HG03280 (cell line): ENCODE measurements around the gene POLR3A.
"Not testable (repeated sequence)": the region's sequence is repeated elsewhere in the genome, so short reads cannot be mapped to it uniquely, and the experiment has no call there.

Experiments
- ATAC-seq: cut with Tn5 transposase; IDR thresholded peaks from one replicate; pipeline ENCODE4 v1.9.1; 2021; ENCODE audit warnings: mild to moderate bottlenecking, moderate library complexity; ENCODE audit not compliant: unreplicated experiment

Gene POLR3A

GRCh38 chr10:78029269-78030226 lies at the start of gene POLR3A:
POLR3A (minus strand) TSS chr10:78029515; CDS start chr10:78029407, 108 bp downstream.
- ATAC-seq, result peak; percentile 58

DNA sequence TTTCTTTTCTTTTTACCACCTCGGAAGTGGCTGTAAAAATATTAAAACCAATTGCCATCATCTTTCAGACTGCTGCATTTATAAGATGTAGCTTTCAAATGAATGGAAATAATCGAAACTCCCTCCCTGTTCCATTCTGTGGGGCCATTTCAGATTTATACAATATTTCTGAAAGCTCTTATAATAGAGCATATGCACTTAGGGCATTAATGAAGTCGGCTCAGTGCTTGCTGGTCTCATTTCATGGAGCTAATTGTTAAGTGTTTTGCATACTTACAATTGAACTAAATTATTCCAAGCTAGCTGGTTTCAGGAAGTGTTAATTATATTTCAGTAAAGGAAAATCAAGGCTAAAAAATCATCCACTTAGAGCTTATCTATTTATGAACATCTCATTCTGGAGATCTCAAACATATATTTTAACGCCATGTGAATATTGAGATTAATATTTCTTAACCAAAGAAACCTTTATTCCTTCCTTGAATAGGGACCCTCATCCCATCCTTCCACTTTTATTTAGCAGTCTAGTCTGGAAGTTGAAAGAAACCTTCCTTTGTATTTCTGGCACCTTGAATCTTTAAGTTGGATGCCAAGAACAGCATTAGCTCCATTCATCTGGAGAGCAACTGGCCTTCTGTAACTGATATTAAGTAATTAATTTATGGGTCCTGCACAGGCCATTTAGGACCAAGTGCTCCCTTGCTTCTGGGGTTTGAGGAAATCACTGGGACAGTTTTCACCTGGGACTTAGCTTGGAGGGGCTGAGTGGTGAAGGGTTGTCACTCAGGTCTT lies 49.4 kb upstream of the POLR3A start:
- ATAC-seq, result no peak

DNA sequence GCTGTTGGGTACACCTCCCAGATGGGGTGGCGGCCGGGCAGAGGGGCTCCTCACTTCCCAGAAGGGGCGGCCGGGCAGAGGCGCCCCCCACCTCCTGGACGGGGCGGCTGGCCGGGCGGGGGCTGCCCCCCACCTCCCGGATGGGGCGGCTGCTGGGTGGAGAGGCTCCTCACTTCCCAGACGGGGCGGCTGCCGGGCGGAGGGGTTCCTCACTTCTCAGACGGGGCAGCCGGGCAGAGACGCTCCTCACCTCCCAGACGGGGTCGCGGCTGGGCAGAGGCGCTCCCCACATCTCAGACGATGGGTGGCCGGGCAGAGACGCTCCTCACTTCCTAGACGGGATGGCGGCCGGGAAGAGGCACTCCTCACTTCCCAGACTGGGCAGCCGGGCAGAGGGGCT lies 46.5 kb upstream of the POLR3A start:
- not testable (repeated sequence) for ATAC-seq

- no peak for ATAC-seq
Observed at GRCh38 chr10:78072504-78072903, 43.2 kb upstream of the POLR3A start.

- ATAC-seq, result no peak
Observed at GRCh38 chr10:78071857-78072179, 42.5 kb upstream of the POLR3A start.

DNA sequence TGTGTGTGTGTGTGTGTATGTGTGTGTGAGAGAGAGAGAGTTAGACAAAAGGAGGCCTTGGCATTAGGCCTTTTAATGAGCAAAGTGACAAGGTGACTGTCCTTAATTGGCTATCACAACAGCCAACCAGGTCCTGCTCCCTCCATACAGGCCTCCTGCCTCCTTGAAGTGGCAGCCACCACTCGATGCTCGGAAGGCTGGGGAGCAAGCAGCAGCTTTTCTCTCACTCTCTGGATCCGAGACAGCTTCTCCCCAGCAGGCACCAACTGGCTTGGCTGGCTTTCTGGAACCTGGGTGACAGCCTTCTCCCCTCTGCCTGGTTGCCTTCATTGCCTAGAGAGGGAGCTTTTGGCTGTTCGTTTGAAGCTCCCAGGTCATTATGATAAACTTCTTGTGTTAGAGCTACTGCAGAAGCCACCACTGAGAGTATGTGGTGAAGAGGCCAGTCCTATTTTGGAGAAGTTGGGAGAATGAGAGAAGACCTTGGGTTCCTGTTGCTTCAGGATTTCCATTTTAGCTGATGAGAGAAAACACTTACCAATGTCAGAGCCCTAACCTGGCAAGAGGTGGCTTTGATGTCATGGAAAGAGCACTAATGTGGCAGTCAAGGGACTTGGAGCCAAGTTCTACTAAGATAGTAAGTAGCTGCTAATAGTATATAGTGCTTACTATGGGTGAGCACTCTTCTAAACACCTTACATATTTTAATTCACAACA lies 42.0 kb upstream of the POLR3A start:
- ATAC-seq, result no peak

DNA sequence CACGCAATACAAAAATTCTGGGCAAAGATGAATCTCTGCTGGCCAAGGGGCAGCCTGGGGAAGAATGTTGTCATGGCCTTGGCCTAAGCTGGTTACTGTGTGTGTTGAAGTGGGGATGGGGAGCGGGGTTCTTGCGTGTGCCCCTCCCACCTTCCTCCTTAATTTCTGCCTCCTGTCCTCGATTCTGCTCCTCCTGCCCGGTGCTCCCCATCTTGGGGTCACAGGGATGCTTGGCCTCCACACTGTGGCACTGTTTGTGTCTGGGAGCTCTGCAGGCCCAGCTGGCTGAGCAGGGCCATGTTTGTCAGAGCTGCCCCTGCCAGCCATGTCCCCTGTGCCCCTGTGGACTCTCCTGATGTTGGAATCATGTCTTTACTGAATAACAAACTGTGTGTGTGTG lies 41.4 kb upstream of the POLR3A start:
- ATAC-seq, result no peak

DNA sequence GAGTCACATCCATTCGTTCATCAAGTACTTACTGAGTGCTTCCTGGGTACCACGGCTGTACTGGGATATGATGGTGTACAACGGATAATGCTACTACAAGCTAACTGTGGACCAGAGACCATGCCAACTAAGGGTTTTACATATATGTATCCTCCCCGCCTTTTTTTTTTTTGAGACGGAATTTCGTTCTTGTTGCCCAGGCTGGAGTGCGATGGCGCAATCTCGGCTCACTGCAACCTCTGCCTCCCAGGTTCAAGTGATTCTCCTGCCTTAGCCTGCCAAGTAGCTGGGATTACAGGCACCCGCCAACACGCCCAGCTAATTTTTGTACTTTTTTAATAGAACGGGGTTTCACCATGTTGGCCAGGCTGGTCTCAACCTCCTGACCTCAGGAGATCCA lies 40.7 kb upstream of the POLR3A start:
- ATAC-seq, result not testable (repeated sequence)

GRCh38 chr10:78069151-78069550 lies 39.8 kb upstream of the POLR3A start:
- ATAC-seq, result no peak

DNA sequence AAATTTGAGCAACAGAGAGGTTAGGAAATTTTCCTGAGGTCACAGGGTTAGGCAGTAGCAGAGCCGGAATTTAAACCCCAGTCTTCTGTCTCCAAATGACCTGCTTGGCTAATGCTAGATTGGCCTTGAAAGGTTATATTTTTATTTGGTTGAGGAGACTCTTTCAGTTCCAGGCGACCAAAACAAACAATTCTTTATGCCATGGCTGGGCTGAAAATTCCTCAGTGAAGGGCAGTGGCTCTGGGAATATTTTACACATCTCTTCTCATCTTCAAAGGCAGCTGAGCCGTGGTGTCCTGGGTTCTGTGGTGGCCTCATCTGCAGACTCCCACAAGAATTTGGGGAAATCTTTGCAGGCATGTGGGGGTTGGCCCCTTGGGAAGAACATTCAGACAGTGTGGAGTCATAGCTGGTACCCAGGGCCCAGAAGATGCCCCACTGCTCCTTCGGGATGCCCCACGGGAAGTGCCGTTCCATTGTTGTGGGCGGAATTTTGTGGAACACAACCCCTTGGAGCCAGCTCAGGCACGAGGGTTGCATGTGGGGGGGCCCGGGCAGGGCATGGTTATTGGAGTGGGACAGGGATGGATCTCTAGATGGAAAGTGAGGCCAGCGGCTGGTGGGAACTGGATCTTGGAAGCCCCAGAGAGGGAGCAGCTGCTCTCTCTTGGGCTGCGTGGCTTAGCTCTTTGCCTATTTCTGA lies 37.6 kb upstream of the POLR3A start:
- ATAC-seq, result no peak

DNA sequence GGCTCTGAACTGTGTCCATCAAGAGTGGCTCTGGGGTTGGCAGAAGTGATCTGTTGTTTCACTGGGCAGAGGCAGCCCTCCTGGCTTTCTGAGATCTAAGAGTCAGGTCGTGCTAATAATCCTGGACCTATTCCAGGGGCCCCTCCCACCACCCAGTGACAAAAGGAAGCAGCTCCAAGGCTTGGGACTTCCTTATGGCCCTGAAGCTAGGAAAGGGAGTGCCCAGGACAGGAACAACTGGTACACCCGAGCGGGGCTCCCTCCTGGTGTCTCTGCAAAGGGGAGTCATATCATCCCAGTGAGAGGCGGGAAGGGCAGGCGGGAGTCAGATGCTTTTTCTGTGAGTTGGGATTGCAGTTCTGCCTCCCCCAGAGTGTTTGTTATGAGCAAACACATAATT lies 36.7 kb upstream of the POLR3A start:
- no peak for ATAC-seq

DNA sequence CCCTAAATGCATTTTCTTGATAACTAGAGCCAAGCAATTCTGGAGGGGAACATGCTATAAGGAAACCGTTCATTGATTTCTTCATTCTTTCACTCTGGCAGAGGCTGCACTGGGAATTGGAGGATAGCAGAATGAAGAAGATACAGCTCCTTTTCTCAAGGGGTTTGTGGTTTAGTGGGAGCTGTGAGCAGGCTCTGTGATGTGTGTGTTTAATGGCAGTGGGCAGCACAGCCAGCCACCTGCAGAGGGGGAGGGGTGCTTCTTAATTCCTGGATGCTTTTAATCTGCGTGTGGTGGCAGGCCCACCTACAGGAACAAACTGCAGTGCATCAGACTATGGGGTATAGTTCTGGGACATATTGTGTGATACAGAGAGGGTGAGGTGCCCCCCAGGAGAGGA lies 36.3 kb upstream of the POLR3A start:
- no peak for ATAC-seq

DNA sequence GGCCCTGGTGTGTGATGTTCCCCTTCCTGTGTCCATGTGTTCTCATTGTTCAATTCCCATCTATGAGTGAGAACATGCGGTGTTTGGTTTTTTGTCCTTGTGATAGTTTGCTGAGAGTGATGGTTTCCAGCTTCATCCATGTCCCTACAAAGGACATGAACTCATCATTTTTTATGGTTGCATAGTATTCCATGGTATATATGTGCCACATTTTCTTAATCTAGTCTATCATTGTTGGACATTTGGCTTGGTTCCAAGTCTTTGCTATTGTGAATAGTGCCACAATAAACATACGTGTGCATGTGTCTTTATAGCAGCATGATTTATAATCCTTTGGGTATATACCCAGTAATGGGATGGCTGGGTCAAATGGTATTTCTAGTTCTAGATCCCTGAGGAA lies 35.6 kb upstream of the POLR3A start:
- not testable (repeated sequence) for ATAC-seq

DNA sequence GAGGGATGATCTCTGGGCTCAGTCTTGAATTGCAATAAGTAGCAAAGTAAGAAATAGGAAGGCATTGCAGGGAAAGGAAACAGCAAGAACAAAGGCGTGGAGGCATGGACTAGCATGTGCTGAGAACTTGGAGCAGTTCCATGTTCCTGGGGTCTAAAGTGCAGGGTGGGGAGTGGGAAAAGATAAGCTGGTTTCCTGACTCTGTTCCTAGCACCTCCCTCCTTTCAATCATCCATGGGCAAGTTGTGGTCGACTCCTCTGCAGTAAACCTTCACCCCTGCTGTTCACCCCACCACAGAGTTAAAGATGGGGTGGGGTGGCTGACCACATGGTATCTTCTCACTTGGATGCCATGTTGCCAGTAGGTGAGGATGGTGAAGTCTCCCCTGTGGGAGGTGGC lies 33.9 kb upstream of the POLR3A start:
- no peak for ATAC-seq

DNA sequence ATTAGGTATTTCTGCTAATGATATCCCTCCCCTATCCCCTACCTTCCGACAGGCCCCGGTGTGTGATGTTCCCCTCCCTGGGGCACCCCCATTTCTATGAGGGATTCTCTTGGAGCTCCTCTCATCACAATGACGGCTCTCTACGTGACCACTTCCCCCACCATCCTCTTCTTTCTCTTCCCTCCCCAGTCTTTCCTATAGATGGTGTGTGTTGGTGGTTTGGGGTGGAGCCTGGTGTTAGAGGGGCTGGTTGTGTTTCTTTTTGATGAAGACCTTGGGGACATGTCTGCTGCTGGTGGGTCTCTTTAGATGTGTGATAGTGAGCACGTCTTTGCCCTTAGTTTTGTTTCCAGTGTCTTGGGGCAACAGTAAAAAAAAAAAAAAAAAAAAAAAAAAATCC lies 33.0 kb upstream of the POLR3A start:
- no peak for ATAC-seq

- no peak for ATAC-seq
Observed at GRCh38 chr10:78059906-78060702, 30.8 kb upstream of the POLR3A start.

DNA sequence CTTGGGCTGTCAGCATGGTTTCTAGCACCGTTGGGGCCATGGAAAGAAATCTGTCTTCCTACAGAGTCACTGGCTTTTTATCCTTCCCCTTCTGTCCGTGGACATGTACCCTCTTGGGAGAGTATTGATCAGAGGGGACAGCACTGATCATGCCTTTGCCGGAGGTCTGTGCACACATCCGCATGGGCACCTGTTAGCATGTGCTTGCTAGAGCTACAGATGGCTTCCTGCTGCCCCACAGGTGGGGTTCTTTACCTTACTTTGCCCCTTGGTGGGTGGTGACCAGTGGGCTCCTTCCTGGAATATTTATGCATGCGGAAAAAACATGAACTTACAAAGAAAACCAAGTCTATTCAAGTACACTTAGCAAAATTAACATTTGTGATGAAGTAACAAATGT lies 29.2 kb upstream of the POLR3A start:
- ATAC-seq, result no peak

GRCh38 chr10:78053211-78053868 lies 24.0 kb upstream of the POLR3A start:
- no peak for ATAC-seq

- no peak for ATAC-seq
Observed at GRCh38 chr10:78049851-78050250, 20.5 kb upstream of the POLR3A start.
